Fibroblast of mammary gland (primary cell): Measurements from ENCODE around the gene RNF8.

Source experiments
- DNase-seq: peaks from one replicate; pipeline ENCODE4 v3.0.0-alpha.2; 2010; ENCODE audit warnings: low read depth
- H3K4me3 ChIP-seq: 2 replicates; pipeline ENCODE4 v1.5.1; 2011; ENCODE audit warnings: low read depth, mild to moderate bottlenecking, low read length, moderate library complexity; ENCODE audit not compliant: control insufficient read depth
- CTCF ChIP-seq: conservative IDR thresholded peaks from 2 replicates; pipeline ENCODE4 v1.5.1; 2011; ENCODE audit warnings: low read depth, low read length, inconsistent platforms; ENCODE audit not compliant: control insufficient read depth, insufficient read depth

RNF8 gene

GRCh38 chr6:37382994-37383765 is 29.4 kb downstream of the RNF8 start:
- H3K4me3 ChIP-seq: no peak overlapping the region
- no peak for TF ChIP-seq CTCF
- no peak for DNase-seq

GRCh38 chr6:37388578-37388977 is 34.8 kb downstream of the RNF8 start:
- no peak for TF ChIP-seq CTCF
- DNase-seq: no peak
- no peak overlapping the region for H3K4me3 ChIP-seq

- no peak for TF ChIP-seq CTCF
- no peak overlapping the region for H3K4me3 ChIP-seq
- DNase-seq: no peak
These were observed 36.1 kb downstream of the RNF8 start for GRCh38 chr6:37389857-37390256.

- no peak overlapping the region for H3K4me3 ChIP-seq
- TF ChIP-seq CTCF: no peak
- no peak for DNase-seq
These were observed 37.3 kb downstream of the RNF8 start for GRCh38 chr6:37391120-37391519.

DNA sequence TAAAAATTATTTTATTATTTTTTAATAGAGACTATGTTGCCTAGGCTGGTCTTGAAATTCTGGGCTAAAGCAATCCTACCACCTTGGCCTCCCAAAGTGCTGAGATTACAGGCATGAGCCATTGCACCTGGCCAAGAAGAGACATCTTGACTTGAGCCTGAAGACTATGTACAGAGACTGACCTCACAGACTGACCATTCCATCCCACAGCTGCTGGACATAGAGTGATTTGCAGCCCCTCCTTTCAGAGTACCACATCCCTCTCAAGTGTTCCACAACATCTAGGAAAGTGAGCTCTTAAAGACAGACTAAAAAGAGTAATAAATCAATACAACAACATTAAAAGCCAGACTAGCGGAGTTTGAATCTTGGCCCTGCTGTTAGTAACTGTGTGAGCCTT is 39.0 kb downstream of the RNF8 start:
- no peak for TF ChIP-seq CTCF
- no peak for DNase-seq
- H3K4me3 ChIP-seq: no peak overlapping the region

GRCh38 chr6:37393381-37393929 is 39.7 kb downstream of the RNF8 start:
- no peak for DNase-seq
- no peak overlapping the region for H3K4me3 ChIP-seq
- no peak for TF ChIP-seq CTCF
